ENCODE measurements around the gene FOXN3. TPM values are rescaled to one million over a fixed set of nuclear protein-coding genes. Genes with fewer than 3 reads are reported as not detected.

Gene FOXN3
- total and polyA plus RNA-seq, 10 of the 15 experiments (the other 5 are each of a cell fraction or from before 2014, with no cell fraction given), result 4.5 to 68.9 (median 29.7) TPM

GRCh38 chr14:89425931-89426330, 8.9 kb upstream of the FOXN3 start (continued):
- TF ChIP-seq BHLHE40 (IDR thresholded peaks at IDR 0.05; ENCODE audit: borderline replicate concordance in 1 of 2, low read depth in 2 of 2, low read length in 1 of 2) (peak; percentile 94 to 96), MAX (IDR thresholded peaks at IDR 0.05; ENCODE audit: low read depth, low read length) (no peak), PAX8 (IDR thresholded peaks at IDR 0.05) (no peak), ETV6 (conservative IDR thresholded peaks at IDR 0.05 in 1 of 2, IDR thresholded peaks at IDR 0.05 in 1 of 2; ENCODE audit: borderline replicate concordance in 1 of 2, low read depth in 1 of 2) (peak in 1 of 2 experiments; percentile 44; a peak in 1 of 4 replicates), ZBTB11 (CRISPR knock-in tag; IDR thresholded peaks at IDR 0.05) (no peak), STAT3 (IDR thresholded peaks at IDR 0.05; ENCODE audit: low read depth, low read length) (no peak), RAD21 (IDR thresholded peaks at IDR 0.05; ENCODE audit: insufficient read depth, low read depth, low read length) (no peak), ZNF622 (IDR thresholded peaks at IDR 0.05) (no peak), RUNX3 (IDR thresholded peaks at IDR 0.05; ENCODE audit: low read length) (peak; percentile 98), CBFB (IDR thresholded peaks at IDR 0.05; ENCODE audit: low read depth) (peak; percentile 90), CREB1 (IDR thresholded peaks at IDR 0.05; ENCODE audit: low read depth) (peak; percentile 52; the same call in 1 of the 2 replicates), USF1 (IDR thresholded peaks at IDR 0.05; ENCODE audit: borderline replicate concordance, extremely low read length, insufficient read depth, low read depth, low read length) (no peak), POU2F2 (IDR thresholded peaks at IDR 0.05; ENCODE audit: borderline replicate concordance, low read depth, low read length) (peak; percentile 94; the same call in 2 of the 3 replicates), KAT2A (conservative IDR thresholded peaks at IDR 0.05; ENCODE audit: control insufficient read depth, low read depth, low read length) (no peak), SREBF2 (IDR thresholded peaks at IDR 0.05; ENCODE audit: low read length) (no peak), DPF2 (IDR thresholded peaks at IDR 0.05) (0 out of 2 replicates have a peak, but pooled peaks have one; percentile 35), IKZF2 (IDR thresholded peaks at IDR 0.05) (peak; percentile 89 to 90), TCF3 (IDR thresholded peaks at IDR 0.05; ENCODE audit: borderline replicate concordance, insufficient read depth, low read depth, low read length) (peak; percentile 50; the same call in 1 of the 2 replicates), ZSCAN29 (IDR thresholded peaks at IDR 0.05) (no peak), SMC3 (IDR thresholded peaks at IDR 0.05; ENCODE audit: borderline replicate concordance, low read length) (no peak), SRF (IDR thresholded peaks at IDR 0.05; ENCODE audit: low read depth in 2 of 2, low read length in 2 of 2) (0 out of 4 replicates have a peak, but pooled peaks of 1 of the 2 experiments have one; percentile 2), PAX5 (IDR thresholded peaks at IDR 0.05; ENCODE audit: borderline replicate concordance, low read depth, low read length) (peak; percentile 70; the same call in 1 of the 2 replicates), EP300 (IDR thresholded peaks at IDR 0.05; ENCODE audit: borderline replicate concordance in 1 of 2, control insufficient read depth in 1 of 2, low read depth in 2 of 2, low read length in 2 of 2) (0 out of 4 replicates have a peak, but pooled peaks have one; percentile 48), MXI1 (IDR thresholded peaks at IDR 0.05; ENCODE audit: low read depth, low read length) (no peak), RCOR1 (conservative IDR thresholded peaks at IDR 0.05; ENCODE audit: low read depth, low read length) (no peak)
